Glutamatergic neuron (in vitro differentiated cells): ENCODE data around the gene EFNB2. TPM values are rescaled to one million over a fixed set of nuclear protein-coding genes. Genes with fewer than 3 reads are reported as not detected.

ENCODE experiments used
- DNase-seq: peaks from one replicate; pipeline ENCODE4 v3.0.0; 2022
- H3K27ac Mint-ChIP-seq: one replicate; pipeline ENCODE4 v1.8.0; 2020; ENCODE audit warnings: mild to moderate bottlenecking, mixed read lengths, inconsistent platforms; ENCODE audit not compliant: unreplicated experiment
- H3K27me3 Mint-ChIP-seq: one replicate; pipeline ENCODE4 v1.8.0; 2020; ENCODE audit warnings: mild to moderate bottlenecking, moderate library complexity, mixed read lengths, inconsistent platforms; ENCODE audit not compliant: unreplicated experiment
- H3K36me3 Mint-ChIP-seq: one replicate; pipeline ENCODE4 v1.8.0; 2020; ENCODE audit warnings: mild to moderate bottlenecking, mixed read lengths, inconsistent platforms; ENCODE audit not compliant: unreplicated experiment
- H3K4me1 Mint-ChIP-seq: one replicate; pipeline ENCODE4 v1.8.0; 2020; ENCODE audit warnings: mild to moderate bottlenecking, low read depth, mixed read lengths, inconsistent platforms; ENCODE audit not compliant: unreplicated experiment
- H3K4me3 Mint-ChIP-seq: one replicate; pipeline ENCODE4 v1.8.0; 2020; ENCODE audit warnings: mild to moderate bottlenecking, mixed read lengths, inconsistent platforms; ENCODE audit not compliant: unreplicated experiment
- H3K9me3 Mint-ChIP-seq: one replicate; pipeline ENCODE4 v1.8.0; 2020; ENCODE audit warnings: mild to moderate bottlenecking, moderate library complexity, mixed read lengths, inconsistent platforms; ENCODE audit not compliant: unreplicated experiment
- CTCF ChIP-seq: fragments of 200-600 bp; sonication (generic); IDR thresholded peaks from one replicate; pipeline ENCODE4 v1.5.0; 2021; ENCODE audit not compliant: partially characterized antibody, unreplicated experiment
- total RNA-seq: library from RNA; stranded (reverse); fragmentation: NEBNext Ultra II Directional; extraction: Animal tissue kit (Norgen Biotek cat#: 25700); gene quantifications from one replicate; pipeline ENCODE4 v1.2.1, GENCODE V29; 2021; ENCODE audit not compliant: unreplicated experiment

EFNB2 gene
- total RNA-seq, 1 donor from 2014 or later = 51.1 TPM

DNA sequence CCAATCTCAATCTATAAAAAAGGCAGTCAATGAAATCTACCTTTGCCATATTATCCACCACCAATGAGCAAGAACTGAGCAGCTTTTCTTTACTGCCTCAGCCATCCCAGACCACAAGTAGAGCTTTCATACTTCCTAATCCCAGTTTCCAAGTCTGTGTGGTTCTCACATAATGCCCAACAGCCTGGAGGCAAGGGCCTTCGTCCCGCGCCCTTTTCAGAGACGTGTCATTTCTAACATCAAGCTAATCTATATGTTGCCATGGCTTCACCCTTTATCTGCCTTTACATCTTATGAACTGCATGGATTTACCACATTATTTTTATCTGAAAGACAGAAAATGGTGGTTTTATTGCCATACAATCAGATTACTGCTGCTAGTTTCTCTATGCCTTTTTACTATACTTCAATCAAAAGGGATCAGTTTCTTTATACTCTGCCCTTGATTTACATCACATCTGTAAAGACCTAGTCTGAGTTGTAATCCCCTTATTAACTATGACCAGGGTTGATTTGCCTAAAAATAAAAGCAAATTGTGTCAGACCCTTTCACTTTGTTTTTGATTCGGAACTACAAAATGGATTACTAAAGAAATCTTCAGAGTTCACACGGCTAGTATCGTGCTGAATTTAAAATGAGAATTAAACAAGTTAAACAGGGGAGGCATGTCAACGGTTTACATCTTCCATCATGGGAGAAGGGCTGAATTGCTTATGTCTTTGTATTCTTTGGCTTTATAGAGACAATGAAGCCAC is 5.9 kb downstream of the EFNB2 start:
- Mint-ChIP-seq H3K4me1 (peaks cover 22% of the 10 kb centered on the region), H3K27me3 (peaks cover 4% of the 10 kb centered on the region), H3K9me3 (peaks cover 11% of the 10 kb centered on the region), H3K36me3 (no peaks in the 10 kb centered on the region), H3K4me3 (peak overlapping the region; percentile 58), H3K27ac (no peak overlapping the region)
- DNase-seq = no peak
- TF ChIP-seq CTCF = no peak

- TF ChIP-seq CTCF = no peak
- Mint-ChIP-seq H3K4me1 (peaks cover 25% of the 10 kb centered on the region), H3K9me3 (peaks cover 10% of the 10 kb centered on the region), H3K27me3 (peaks cover 3% of the 10 kb centered on the region), H3K36me3 (no peaks in the 10 kb centered on the region), H3K4me3 (peak overlapping the region; percentile 56), H3K27ac (no peak overlapping the region)
- no peak for DNase-seq
Observed at GRCh38 chr13:106528718-106529414, 6.6 kb downstream of the EFNB2 start.

GRCh38 chr13:106527826-106528225 is 7.6 kb downstream of the EFNB2 start:
- Mint-ChIP-seq H3K36me3 (no peaks in the 10 kb centered on the region), H3K9me3 (peaks cover 3% of the 10 kb centered on the region), H3K27me3 (peaks cover 2% of the 10 kb centered on the region), H3K27ac (no peak overlapping the region), H3K4me3 (no peak overlapping the region), H3K4me1 (peaks cover 31% of the 10 kb centered on the region)
- no peak for TF ChIP-seq CTCF
- DNase-seq = no peak

DNA sequence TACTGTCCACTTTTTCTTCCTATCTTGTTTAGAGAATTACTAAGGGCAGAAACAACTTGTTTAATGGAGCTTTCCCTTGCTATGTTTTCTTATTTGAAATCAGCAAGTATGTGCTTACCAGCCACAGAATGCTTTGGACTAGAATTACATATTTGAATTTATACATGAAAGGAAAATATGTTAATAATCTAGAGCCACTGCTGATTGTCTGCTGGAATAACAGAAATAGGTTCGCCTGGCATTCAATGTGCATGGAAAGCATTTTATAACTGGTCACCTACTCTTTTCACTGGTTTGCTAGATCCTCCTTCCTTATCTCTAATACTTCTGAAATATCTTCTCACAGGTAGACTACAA is 8.0 kb downstream of the EFNB2 start:
- no peak for TF ChIP-seq CTCF
- Mint-ChIP-seq H3K27ac (no peak overlapping the region), H3K36me3 (no peaks in the 10 kb centered on the region), H3K27me3 (no peaks in the 10 kb centered on the region), H3K4me1 (peaks cover 33% of the 10 kb centered on the region), H3K4me3 (no peak overlapping the region), H3K9me3 (peaks cover 2% of the 10 kb centered on the region)
- no peak for DNase-seq
